Left hindlimb (tissue), 1 donor: ENCODE measurements around the gene FOXD2.

ENCODE experiments used
- DNase-seq: peaks from one replicate; pipeline ENCODE4 v3.0.0-alpha.2; 2018

The FOXD2 gene

DNA sequence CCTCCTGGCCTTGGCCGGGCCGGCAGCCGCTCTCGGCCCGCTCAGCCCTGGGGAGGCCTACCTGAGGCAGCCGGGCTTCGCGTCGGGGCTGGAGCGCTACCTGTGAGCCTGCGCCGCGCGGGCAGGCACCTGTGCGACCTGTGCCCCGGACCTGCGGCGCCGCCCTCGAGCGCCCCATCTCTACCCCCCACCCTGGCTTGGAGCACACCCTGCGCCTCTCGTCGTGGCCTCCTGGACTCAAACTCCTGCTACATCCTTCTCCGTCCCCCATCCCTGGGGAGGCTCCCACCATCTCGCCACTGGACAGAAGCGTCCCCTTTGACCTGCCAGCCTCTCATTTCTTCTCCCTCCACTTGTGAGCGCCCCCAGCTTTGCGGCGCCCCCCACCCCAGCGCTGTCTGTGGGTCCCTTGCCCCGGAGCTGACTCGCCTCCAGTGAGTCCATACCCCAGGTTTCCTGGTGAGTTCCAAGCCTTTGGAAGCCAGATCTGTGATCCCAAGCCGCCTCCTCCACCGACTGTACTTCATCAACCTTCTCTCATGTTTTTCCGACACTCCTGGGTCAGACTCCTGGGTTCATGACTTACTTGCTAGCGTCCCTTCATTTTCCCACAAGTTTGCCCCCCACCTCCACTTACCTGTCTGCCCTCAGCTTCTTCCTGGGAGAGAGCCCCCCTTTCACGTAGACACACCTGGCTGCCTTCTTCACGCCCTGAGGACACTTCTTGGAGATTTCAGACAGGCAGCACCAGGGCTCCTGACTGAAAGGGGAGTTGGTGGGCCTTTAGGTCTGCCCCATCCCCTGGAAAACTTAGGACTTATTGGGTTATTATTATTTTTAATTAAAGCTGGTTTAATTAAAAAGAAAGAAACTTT lies 20.4 kb upstream of the FOXD2 start:
- DNase-seq = no peak

DNA sequence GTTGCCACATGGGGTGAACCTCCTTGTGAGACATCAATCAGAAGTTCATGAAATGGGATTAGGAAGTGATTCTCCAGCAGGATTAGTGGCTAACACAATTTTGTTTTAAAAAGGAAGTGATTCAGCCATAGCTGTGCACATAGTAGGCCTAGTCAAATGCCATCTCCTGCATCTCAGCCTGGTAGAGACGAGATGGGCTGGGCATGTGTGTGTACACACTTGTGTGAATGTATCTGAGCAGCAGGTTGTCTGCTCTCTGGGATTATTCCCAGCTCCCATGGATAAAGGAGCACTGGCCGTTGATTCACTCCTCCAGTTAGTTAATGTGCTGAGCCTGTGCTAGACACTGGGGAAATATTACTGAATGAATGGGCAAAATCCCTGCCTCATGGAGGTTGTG lies 19.7 kb upstream of the FOXD2 start:
- no peak for DNase-seq

DNA sequence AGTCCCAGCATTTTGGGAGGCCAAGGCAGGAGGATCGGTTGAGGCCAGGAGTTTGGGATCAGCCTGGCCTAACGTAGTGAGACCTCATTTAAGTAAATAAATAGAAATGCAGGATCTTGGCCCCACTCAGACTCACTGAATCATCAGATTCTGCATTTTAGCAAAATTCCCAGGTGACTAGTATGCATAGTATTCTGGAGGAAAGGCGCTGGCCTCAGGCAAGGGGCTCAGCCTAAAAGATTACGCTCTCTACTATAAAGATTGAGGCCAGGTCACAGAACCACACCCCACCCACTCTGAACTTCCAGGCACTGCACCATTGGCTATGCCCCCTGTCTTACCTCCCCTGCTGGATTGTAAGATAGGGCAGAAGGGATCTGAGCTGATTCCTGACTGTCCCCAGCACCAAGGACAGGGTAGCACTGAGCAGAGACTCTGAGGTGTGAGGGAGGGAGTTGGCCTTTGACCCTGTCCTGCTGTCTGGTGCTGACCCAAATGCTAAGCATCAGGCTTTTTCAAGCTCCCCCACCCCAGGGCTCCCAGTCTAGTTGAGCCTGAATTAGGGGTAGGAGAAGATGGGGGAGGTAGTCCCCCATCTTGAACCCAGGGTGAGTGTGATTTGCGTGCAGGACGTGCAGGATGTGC lies 19.0 kb upstream of the FOXD2 start:
- DNase-seq = no peak

DNA sequence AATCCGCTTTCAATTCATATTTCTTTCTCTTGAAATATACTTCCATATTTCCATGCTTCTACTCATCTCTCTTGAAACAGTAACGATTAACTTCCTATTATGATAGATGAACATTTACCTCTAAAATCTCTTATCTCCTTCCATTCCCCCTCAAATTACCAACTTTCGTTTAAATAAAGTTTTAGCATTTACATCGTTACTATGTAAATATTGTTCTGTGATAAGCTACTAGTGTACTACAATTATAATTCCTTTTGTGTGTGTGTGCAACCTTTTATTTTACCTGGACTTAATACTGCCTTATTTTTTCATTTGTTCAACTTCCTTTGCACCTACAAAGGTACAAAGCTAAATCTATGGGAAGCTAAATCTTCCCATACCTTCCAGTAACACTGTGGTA lies 17.3 kb upstream of the FOXD2 start:
- DNase-seq = no peak

DNA sequence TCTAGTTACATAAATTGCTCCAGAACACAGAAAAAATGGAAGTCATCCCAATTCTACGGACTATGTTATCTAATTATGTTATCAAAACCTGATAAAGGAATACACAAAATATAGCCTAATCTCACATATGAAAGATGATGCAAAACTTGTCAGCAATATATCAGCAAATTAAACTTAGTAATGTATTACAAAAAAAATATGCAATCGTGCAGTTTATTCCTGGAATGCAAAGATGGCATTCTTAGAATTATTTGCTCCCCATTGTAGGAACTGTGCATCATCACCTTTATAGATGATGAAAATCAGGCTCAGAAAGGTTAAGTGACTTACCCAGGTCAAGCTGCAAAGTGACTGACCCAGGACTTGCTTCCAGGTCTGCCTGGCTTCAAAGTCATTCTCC lies 14.0 kb upstream of the FOXD2 start:
- no peak for DNase-seq

DNA sequence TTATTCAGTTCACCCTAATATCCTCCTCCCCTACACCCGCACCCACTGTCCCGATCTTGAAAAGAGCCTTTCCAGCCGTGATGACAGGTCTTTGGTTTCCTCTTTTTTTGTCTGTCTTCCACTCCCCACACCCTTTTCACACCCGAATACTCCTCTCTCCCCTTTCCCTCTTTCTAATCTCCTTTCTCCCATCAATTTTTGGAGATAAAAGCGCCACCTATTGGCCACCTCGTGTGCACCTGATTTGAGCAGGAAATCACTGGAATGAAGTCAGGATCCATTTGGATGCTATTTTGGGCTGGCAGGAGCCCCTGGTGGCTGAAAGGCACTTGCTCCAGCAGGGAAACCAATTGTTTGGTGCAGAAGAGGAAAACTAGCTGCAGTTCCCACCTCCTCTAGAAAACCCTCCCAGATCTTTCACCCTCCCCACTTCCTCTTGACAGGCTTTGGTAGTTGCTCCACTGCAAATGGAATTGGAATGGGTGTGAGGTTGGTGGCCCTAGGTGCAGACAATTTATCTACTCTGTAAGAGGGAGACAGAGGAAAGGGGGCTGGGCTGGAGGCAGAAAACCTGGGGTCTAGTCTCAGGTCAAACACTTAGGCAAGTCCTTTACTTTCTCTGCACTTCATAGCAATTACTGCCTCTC lies 13.4 kb upstream of the FOXD2 start:
- DNase-seq = no peak

DNA sequence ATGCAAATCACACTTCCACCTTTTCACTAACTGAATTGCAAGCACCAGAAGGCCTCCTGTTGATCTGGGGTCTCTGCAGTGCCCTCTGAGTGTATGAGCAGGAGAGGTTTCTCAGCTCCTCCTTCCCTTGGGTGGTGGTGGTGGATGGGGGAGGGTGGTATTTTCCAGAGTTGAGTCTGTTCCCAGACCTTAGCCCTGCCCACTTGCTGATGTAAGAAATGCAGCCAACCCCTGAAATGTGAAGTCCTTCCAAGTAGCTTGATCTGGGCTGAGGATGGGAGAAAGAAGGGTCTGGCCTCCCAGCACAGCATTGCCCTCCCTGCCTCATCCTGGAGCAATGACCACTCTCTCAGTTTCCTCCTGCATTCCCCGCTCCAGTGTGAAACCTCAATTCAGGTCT lies 6.3 kb upstream of the FOXD2 start:
- no peak for DNase-seq

DNA sequence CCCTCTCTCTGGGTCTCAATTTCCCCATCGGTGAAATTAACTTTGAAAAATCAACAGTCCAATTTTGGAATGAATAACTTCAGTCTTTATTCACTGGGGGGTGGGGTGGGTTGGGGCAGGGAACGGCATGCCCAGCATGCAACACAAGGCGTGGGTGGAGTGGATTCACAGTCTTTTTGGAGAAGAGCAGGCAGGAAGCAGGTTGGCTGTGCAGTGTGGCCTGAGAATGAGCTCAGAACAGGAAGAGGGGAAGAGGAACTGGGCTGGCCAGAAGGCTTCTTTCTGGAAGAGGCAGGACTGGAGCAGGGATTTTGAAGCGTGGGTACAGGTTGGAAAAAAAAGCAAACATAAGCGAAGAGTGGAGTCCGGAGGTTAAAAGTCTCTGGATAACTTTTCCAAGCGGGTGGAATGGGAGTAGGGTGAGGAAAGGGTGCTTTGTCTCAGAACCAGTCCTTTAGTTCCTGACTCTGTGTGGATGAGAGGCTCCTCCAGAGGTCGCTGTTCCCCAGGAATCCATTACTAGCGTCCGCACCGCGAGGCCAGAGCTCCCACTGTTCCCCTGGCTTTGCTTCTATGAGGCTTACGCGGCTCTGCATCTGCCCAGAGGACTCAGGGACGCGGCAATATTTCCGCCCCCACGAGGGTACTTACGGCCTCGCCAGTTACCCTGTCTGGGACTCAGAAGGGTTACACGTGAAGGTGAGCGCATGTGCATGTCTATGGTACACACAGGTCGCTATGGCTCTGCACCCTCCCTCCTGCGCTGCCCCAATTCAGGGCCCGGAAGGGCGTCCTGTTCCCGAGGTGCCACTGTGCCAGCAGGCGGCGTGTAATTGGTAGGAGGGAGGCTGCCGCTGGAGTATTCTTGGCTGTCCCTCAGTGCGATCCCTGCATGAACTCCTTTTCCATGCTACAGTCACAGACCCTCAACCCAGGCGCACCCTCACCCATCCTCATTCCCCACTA lies 5.5 kb upstream of the FOXD2 start:
- peak; percentile 85 for DNase-seq

DNA sequence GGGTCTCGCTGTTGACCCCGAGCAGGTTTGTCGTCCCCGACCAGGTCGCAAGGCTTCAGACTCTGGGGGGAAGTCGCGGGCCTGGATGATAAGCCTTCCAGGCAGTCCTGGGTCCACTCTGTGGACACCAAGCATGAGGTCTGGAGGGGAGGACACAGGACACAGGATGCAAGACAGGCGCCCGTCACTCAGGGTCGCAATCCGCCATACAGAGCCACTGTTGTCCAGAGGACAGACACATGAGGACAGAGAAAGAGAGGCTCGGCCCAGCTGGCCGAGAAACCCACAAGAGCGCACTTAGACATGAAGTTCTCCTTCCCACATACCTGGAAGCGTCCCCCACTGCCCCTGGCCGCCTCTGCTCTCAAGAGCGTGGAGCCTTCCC lies 4.8 kb upstream of the FOXD2 start:
- DNase-seq = no peak

DNA sequence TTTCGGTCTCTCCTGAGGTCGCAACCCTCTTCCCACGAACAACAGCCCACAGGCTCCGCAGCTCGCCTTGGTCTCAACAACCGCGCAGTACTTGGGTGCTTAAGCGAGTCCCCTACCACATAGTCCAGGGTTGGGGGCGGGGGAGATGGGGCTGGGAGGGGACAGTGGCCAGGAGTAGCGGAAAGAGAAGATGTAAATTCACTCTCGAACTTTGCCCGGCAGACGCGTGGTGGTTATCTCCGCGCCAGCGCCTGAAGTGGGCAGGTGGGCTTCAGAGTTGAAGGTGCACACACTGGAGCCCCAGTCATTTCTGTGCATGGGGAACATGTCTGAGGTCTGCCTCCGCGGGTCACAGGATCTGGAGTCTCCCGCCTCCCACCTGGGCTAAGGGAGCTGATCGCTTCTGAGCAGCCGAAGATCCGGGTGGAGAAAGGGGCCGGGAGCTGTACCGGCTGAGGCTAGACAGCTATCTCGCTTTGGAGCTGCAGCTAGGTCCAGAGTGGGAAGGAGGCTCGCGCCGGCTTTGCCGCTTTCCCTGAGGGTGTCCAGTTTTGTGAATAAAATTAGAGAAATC lies 4.3 kb upstream of the FOXD2 start:
- DNase-seq = no peak

DNA sequence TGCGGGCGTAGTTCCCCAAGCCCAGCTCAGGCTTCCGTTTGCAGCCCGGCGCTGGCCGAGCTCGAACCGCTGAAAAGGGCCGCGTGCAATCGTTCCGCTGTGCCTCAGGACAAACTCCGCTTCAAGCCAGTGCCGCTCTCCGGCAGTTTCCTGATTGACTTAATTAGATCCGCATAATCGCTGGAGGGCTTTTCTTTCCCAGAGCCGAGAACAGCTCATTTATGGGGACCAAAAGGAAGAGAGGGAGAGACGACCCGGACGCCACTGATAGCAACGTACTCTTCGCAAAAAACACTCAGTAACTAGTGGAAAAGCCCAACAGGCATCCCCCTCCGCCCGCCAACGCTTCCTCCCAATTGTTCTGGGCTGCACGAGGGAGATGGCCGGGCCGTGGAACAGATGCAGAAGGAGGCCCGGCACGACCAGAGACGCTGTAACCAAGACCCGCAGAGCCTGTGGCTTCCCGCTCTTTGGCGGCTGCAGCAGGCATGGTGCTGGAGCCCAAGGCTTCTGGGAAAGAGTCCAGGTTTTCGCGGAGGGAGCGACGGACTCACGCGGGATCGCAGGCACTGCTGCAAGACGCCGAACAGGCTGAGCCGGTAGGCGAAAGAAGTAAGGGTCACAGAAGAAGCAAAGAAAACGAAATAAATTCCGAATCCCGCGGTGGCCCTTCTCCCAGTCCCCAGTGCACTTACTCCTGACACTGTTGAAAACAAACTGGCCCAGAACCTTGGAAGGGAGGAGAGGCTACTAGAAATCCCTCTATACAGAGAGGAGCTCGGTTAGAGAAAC lies 3.6 kb upstream of the FOXD2 start:
- peak; percentile 65 for DNase-seq

DNA sequence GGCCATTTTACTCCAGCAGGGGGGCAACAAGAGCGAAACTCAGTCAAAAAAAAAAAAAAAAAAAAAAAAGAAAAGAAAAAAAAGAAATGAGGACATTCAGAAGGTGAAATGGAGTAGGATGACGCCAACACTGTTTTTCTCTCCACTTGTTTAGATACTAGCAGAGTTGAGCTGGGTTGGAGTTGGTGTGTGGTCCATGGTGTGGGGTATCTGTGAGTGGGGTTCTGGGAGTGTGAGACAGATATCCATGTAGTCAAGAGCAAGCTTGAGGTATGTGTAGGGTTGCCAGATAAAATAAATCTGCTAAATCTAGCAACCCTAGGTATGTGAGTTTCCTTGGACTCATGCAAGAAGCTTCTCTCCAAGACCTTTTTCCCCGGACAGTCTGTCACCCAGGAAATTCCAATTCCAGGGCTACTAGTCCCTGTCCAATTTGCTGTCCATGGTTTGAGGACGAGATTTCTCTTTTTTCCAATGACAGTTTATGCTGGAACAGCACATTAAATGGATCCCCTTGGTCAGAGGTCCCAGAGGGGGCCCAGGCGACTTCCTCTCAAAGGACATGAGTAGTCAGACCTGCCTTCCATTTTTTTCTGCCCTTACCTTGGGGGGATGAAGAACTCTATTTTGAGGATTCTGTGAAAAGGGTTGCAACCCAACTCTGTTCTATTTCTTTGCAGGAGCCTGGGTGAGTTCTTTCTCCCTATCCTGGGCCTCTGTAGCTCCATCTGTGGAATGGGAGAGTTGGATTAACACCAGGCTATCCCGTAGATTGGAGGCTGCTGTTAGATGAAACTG lies 2.1 kb upstream of the FOXD2 start:
- no peak for DNase-seq

DNA sequence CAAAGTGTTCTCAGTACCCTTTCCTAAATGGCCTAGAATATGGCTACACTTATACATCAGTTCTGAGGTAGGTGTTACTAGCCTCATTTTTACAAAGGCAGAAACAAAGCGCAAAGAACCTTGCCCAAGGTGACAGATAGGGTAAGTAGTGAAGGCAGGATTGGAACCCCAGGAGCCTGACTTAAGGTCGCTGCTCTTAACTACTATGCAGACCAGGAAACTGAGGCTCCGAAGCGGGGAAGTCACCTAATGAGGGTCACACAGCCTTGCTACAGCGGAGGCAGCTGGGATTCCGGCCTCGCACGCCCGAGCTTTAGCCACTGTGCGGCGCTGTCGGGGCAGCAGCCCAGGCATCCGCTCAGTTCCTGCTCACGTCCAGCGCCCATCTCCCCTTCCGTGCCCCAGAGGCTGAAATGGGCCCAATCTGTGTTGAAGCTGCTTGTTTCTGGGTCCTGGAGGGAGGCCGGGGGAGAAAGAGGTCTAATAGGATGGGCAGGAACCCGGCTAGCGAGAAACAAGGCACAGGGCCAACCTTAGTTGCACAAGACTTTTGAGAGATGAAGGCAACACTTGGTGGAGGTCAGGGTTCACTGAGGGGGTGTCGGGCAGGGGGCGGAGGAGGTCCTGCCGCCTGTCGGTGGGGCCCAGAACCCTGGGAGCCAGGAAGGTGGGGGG lies 1.4 kb upstream of the FOXD2 start:
- DNase-seq = peak; percentile 77

DNA sequence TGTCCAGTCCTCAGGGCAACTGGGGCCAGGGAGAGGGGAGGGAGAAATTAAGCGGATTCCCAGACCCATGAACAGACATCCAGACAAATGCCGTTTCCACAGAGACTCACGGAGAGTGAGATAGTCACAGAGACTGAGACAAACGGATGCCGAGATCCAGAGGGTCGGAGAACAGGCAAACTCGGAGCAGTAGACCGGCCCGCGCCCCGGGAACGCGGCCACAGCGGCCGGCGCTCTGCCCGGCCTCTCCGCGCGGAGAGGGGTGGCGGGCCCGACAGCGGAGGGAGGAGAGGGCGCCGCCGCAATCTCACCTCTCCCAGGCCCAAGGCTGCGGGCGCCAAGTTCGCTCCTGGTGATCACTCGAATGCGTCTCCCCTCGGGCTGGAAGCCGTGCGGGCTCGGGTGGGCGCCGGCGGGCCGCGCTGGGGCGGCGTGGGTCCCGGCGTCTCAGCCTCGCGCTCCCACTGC lies 831 bp upstream of the FOXD2 start:
- DNase-seq = no peak

DNA sequence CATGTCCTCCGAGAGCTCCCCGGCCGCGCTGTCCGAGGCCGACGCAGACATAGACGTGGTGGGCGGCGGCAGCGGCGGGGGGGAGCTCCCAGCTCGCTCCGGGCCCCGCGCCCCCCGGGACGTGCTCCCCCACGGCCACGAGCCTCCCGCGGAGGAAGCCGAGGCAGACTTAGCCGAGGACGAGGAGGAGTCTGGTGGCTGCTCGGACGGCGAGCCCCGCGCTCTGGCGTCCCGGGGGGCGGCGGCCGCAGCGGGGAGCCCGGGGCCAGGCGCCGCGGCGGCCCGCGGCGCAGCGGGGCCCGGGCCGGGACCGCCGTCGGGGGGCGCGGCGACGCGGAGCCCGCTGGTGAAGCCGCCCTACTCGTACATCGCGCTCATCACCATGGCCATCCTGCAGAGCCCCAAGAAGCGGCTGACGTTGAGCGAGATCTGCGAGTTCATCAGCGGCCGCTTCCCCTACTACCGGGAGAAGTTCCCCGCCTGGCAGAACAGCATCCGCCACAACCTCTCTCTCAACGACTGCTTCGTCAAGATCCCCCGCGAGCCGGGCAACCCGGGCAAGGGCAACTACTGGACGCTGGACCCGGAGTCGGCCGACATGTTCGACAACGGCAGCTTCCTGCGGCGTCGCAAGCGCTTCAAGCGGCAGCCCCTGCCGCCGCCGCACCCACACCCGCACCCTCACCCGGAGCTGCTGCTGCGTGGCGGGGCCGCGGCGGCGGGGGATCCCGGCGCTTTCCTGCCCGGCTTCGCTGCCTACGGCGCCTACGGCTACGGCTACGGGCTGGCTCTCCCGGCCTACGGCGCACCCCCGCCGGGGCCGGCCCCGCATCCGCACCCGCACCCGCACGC lies 547 bp downstream of the FOXD2 start:
- DNase-seq = no peak

DNA sequence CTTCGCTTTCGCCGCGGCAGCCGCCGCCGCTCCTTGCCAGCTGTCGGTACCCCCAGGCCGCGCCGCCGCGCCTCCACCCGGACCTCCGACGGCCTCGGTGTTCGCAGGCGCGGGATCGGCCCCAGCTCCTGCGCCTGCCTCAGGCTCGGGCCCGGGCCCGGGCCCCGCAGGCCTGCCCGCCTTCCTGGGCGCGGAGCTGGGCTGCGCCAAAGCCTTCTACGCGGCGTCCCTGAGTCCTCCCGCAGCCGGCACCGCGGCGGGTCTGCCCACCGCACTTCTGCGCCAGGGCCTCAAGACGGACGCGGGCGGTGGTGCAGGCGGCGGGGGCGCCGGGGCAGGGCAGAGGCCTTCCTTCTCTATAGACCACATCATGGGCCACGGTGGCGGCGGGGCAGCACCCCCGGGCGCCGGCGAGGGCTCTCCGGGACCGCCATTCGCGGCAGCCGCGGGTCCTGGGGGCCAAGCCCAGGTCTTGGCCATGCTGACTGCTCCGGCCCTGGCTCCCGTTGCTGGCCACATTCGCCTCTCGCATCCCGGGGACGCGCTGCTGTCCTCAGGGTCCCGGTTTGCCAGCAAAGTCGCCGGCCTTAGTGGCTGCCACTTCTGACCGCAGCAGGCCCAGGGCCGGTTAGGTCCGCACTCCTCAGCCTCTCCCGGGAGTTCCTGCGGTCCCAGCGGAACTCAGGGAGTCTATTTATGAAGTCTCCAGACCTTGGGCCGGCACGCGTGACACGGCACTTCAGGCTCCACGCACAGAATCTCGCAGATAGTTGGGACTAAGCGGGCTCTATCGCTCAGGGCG lies 1.4 kb downstream of the FOXD2 start:
- DNase-seq = no peak

DNA sequence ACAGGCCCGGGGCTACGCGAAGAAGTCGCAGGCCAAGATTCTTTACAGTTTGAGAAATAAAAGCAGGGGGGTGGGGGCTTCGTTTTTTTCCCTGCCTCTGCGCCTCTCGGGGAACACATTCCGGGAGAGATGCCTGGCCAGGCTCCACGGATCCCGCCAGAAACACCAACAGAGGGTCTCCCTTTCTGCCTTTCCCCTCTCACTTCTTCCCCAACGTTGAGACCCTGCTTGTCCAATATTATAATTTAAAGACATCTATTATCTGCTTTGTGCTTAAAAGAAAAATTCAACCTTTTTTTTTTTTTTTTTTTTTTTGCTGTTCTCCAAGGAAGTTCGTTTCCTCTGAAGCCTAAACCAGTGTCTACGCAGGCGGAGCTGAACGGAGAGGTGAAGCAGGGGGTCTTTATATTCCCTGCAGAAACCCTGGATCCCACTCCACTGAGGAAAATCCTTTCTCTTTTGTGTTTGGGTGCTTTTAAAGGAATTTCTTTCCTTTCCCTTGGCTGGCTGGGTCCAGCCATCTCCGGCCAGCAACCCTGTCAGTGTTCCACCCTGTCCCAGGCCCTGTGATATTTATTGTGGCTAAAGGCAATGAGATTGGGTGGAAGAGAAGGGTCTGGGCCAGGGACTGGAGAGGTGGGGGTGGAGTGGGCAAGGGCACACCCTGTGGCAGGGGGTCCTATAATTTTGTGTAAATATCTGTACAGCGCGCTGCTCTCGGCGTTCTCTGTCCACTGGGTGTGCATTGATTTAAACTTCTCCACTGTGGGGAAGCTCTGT lies 2.2 kb downstream of the FOXD2 start:
- DNase-seq = no peak
